ENCODE data around the gene DDX41. TPM values are rescaled to one million over a fixed set of nuclear protein-coding genes. Genes with fewer than 3 reads are reported as not detected.
A peak's percentile ranks its signal among the peaks of the same experiment; 100 is the strongest.

DDX41 gene
- total RNA-seq, 1 experiment from 2014 or later = 137 TPM

GRCh38 chr5:177512736-177513380, 3.9 kb downstream of the DDX41 start:
- Mint-ChIP-seq H3K4me3 (ENCODE audit: unreplicated experiment) (no peak overlapping the region), H3K4me1 (ENCODE audit: low read depth, unreplicated experiment) (peaks cover 13% of the 10 kb centered on the region), H3K9me3 (ENCODE audit: unreplicated experiment) (no peaks in the 10 kb centered on the region), H3K27ac (ENCODE audit: unreplicated experiment) (no peak overlapping the region), H3K36me3 (ENCODE audit: insufficient read depth, unreplicated experiment) (peaks cover 71% of the 10 kb centered on the region), H3K27me3 (ENCODE audit: insufficient read depth, unreplicated experiment) (no peaks in the 10 kb centered on the region)
- intact Hi-C loops (cut with micrococcal nuclease; ENCODE audit: unreplicated experiment) = no loop called here
- Histone ChIP-seq H3K4me3 (ENCODE audit: low read depth, low read length) (no peak overlapping the region), H3K4me1 (peaks cover 5% of the 10 kb centered on the region; the same call in 1 of the 2 replicates), H3K36me3 (ENCODE audit: control insufficient read depth, insufficient read depth, low read length) (peaks cover 13% of the 10 kb centered on the region), H3K9me3 (no peaks in the 10 kb centered on the region), H3K27me3 (replicated peaks; ENCODE audit: control insufficient read depth, insufficient read depth, low read length) (no peaks in the 10 kb centered on the region)
- DNase-seq = no peak
- no TSS peak for BruUV-seq (replicated peaks)
- POLR2A ChIA-PET = no interaction called here
- CTCF ChIA-PET = no interaction called here
- TF ChIP-seq CTCF (IDR thresholded peaks at IDR 0.05; ENCODE audit: insufficient read depth in 1 of 2, low read depth in 1 of 2, low read length in 1 of 2, severe bottlenecking in 1 of 2, unreplicated experiment in 1 of 2) = no peak

- Histone ChIP-seq H3K4me1 (peaks cover 5% of the 10 kb centered on the region; the same call in 1 of the 2 replicates), H3K27me3 (replicated peaks; ENCODE audit: control insufficient read depth, insufficient read depth, low read length) (no peaks in the 10 kb centered on the region), H3K36me3 (ENCODE audit: control insufficient read depth, insufficient read depth, low read length) (peaks cover 13% of the 10 kb centered on the region), H3K9me3 (no peaks in the 10 kb centered on the region), H3K4me3 (ENCODE audit: low read depth, low read length) (no peak overlapping the region)
- Mint-ChIP-seq H3K27ac (ENCODE audit: unreplicated experiment) (no peak overlapping the region), H3K36me3 (ENCODE audit: insufficient read depth, unreplicated experiment) (peaks cover 65% of the 10 kb centered on the region), H3K4me3 (ENCODE audit: unreplicated experiment) (no peak overlapping the region), H3K9me3 (ENCODE audit: unreplicated experiment) (no peaks in the 10 kb centered on the region), H3K4me1 (ENCODE audit: low read depth, unreplicated experiment) (peaks cover 12% of the 10 kb centered on the region), H3K27me3 (ENCODE audit: insufficient read depth, unreplicated experiment) (no peaks in the 10 kb centered on the region)
- intact Hi-C loops (cut with micrococcal nuclease; ENCODE audit: unreplicated experiment) = no loop called here
- no peak for TF ChIP-seq CTCF (IDR thresholded peaks at IDR 0.05; ENCODE audit: insufficient read depth in 1 of 2, low read depth in 1 of 2, low read length in 1 of 2, severe bottlenecking in 1 of 2, unreplicated experiment in 1 of 2)
- BruUV-seq (replicated peaks) = TSS peak; percentile 20
- POLR2A ChIA-PET = no interaction called here
- CTCF ChIA-PET = no interaction called here
- DNase-seq = no peak
Observed at GRCh38 chr5:177511796-177512675, 4.7 kb downstream of the DDX41 start.

GRCh38 chr5:177511181-177511580, 5.6 kb downstream of the DDX41 start:
- intact Hi-C loops (cut with micrococcal nuclease; ENCODE audit: unreplicated experiment) = no loop called here
- Mint-ChIP-seq H3K9me3 (ENCODE audit: unreplicated experiment) (no peaks in the 10 kb centered on the region), H3K27me3 (ENCODE audit: insufficient read depth, unreplicated experiment) (no peaks in the 10 kb centered on the region), H3K4me3 (ENCODE audit: unreplicated experiment) (no peak overlapping the region), H3K4me1 (ENCODE audit: low read depth, unreplicated experiment) (peaks cover 6% of the 10 kb centered on the region), H3K27ac (ENCODE audit: unreplicated experiment) (no peak overlapping the region), H3K36me3 (ENCODE audit: insufficient read depth, unreplicated experiment) (peaks cover 56% of the 10 kb centered on the region)
- ChIA-PET POLR2A (no interaction called here), CTCF (no interaction called here)
- Histone ChIP-seq H3K4me1 (peaks cover 5% of the 10 kb centered on the region; the same call in 1 of the 2 replicates), H3K36me3 (ENCODE audit: control insufficient read depth, insufficient read depth, low read length) (peaks cover 13% of the 10 kb centered on the region), H3K4me3 (ENCODE audit: low read depth, low read length) (no peak overlapping the region), H3K27me3 (replicated peaks; ENCODE audit: control insufficient read depth, insufficient read depth, low read length) (no peaks in the 10 kb centered on the region), H3K9me3 (no peaks in the 10 kb centered on the region)
- no TSS peak for BruUV-seq (replicated peaks)
- no peak for DNase-seq
- TF ChIP-seq CTCF (IDR thresholded peaks at IDR 0.05; ENCODE audit: insufficient read depth in 1 of 2, low read depth in 1 of 2, low read length in 1 of 2, severe bottlenecking in 1 of 2, unreplicated experiment in 1 of 2) = no peak

Data from Caco-2 (cell line).